ENCODE results near the gene PPHLN1. TPM values are rescaled to one million over a fixed set of nuclear protein-coding genes. Genes with fewer than 3 reads are reported as not detected.

PPHLN1 gene
- total RNA-seq, 4 donors from 2014 or later, result 42.7 to 57.1 (median 53.2) TPM

DNA sequence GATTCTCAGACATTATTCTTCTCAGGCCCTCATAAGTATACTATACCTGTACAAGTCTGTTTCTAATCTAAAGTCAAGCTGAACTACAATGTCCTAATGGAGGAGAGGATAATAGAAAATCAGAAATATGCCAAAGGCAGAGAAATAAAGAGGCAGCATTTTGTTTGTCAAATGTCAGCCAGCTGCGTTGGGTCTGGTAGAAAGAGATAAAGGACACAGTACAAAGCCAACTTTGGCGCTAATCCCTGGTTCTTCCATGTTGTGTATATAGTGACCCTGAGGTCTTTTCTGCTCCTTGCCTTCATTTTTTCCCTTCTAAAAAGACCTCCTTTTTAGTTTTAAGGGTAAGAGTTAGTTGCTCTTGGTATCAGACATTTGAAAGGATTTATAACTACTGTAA is 160.4 kb downstream of the PPHLN1 start:
- DNase-seq (ENCODE audit: low spot score), result no peak
- TF ChIP-seq, protein P1, sequence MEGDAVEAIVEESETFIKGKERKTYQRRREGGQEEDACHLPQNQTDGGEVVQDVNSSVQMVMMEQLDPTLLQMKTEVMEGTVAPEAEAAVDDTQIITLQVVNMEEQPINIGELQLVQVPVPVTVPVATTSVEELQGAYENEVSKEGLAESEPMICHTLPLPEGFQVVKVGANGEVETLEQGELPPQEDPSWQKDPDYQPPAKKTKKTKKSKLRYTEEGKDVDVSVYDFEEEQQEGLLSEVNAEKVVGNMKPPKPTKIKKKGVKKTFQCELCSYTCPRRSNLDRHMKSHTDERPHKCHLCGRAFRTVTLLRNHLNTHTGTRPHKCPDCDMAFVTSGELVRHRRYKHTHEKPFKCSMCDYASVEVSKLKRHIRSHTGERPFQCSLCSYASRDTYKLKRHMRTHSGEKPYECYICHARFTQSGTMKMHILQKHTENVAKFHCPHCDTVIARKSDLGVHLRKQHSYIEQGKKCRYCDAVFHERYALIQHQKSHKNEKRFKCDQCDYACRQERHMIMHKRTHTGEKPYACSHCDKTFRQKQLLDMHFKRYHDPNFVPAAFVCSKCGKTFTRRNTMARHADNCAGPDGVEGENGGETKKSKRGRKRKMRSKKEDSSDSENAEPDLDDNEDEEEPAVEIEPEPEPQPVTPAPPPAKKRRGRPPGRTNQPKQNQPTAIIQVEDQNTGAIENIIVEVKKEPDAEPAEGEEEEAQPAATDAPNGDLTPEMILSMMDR (IDR thresholded peaks at IDR 0.05), result no peak
- ATAC-seq (ENCODE audit: low FRiP score), result no peak

DNA sequence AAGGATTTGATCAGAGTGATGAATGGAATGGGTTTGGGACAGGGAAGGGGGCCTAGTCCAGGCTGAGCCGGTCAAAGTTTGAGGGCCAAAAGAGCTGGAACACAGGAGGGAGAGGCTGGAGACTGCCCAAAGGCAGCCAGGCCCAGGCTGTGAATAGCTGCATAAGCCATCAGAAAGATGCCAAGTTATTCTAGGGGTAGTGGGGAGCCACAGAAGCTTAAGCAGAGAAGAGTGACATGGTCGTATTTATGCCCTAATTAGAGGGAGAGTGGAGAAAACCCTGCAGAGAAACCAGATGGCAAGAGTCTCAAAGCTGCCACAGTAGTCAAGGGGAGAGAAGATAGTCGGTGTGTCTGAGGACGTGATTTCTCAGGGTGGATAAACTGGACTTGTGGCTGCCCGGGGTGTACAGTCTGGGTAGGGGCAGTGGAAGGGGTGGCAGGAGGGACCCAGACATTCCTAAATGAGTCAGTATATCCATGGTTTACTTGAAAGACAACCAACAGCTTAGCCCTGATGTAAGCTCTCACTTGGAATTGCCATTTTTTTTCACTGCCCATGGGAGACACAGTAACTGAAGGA is 164.4 kb downstream of the PPHLN1 start:
- DNase-seq (ENCODE audit: low spot score), result no peak
- no peak for ATAC-seq (ENCODE audit: low FRiP score)
- TF ChIP-seq, protein P1 (IDR thresholded peaks at IDR 0.05), result no peak

Small RNA genes lying within 50 kb of the gene (small RNA-seq; reads per million reads assigned to genes)
- gene MIR7851, result not detected
- not detected for gene RF00019
- not detected for gene RF00090
- not detected for gene RNU6-249P

Other genes starting within 250 kb of the PPHLN1 start
- gene GXYLT1, start 181.3 kb upstream of the PPHLN1 start, total RNA-seq, result 10 to 100 TPM; 10.3 to 19.1 (median 13.8) TPM
- 10 to 100 TPM; 23.8 to 64.2 (median 27.8) TPM for gene YAF2, start 87.9 kb upstream of the PPHLN1 start, total RNA-seq
- gene ZCRB1, start 73 bp upstream of the PPHLN1 start, total RNA-seq, result 10 to 100 TPM; 22.3 to 31.0 (median 25.5) TPM

All from omental fat pad (tissue), 4 donors.